Measurements from ENCODE around the gene HELZ. TPM values are rescaled to one million over a fixed set of nuclear protein-coding genes. Genes with fewer than 3 reads are reported as not detected.

Gene HELZ
- total and polyA plus RNA-seq, 2 of the 8 experiments (the other 6 are each of a cell fraction or from before 2014, with no cell fraction given): 10.0 to 48.7 TPM

DNA sequence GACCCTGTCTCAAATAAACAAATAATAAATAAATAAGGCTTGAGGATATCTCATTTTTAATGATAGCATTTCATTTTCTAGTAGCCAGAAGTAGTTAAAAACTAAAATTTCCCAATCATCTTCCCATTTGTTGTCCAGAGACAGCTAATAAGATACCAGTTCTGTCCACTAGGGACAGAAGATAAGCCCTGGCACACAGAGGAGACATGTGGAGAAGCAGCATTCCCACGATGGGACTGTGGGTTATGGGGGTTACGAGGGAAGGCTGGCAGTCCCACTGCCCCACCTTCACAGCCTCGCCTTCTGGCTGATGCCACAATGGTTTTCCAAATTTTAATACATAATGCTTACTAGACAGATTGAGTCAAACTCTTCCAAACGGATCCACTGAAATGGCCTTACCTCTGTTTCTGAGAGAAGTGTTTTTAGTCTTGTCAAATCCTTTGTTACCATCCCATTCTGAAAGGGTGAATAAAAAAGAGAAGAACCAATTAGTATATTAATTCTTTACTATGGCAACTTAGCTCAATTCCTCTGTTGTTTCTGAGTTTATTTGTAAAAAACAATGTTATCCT is 44.2 kb downstream of the HELZ start:
- no peak overlapping the region for H4K91ac ChIP-seq (replicated peaks; ENCODE audit: insufficient read length, low read length)
- H3K14ac ChIP-seq (ENCODE audit: insufficient read length): no peak overlapping the region
- H3K23ac ChIP-seq (ENCODE audit: insufficient read length): no peak overlapping the region
- H2AK5ac ChIP-seq (ENCODE audit: low read depth, low read length): no peak overlapping the region
- H3K4me2 ChIP-seq (ENCODE audit: insufficient read depth in 1 of 2, low read depth in 2 of 2, low read length in 2 of 2): no peak overlapping the region
- no peak overlapping the region for H3K27ac ChIP-seq (ENCODE audit: low read depth, low read length)
- H4K20me1 ChIP-seq (replicated peaks in 1 of 2; ENCODE audit: control insufficient read depth in 1 of 2, insufficient read depth in 2 of 2, low read length in 2 of 2): no peaks in the 10 kb centered on the region
- H2BK12ac ChIP-seq (ENCODE audit: low read depth, low read length): no peak overlapping the region
- H3K27me3 ChIP-seq (replicated peaks in 1 of 4; ENCODE audit: control insufficient read depth in 3 of 4, extremely low read depth in 1 of 4, insufficient read depth in 3 of 4, low read length in 3 of 4): no peaks in the 10 kb centered on the region
- no peak overlapping the region for H3K4ac ChIP-seq (replicated peaks; ENCODE audit: insufficient read length, low read depth, low read length)
- no peak overlapping the region for H2BK120ac ChIP-seq (replicated peaks; ENCODE audit: low read depth, low read length)
- no peaks in the 10 kb centered on the region for H3K9me3 ChIP-seq (ENCODE audit: insufficient read depth in 2 of 2, low read depth in 1 of 2, low read length in 1 of 2)
- no peak for TF ChIP-seq CBX8 (IDR thresholded peaks at IDR 0.05; ENCODE audit: borderline replicate concordance, low read depth, low read length)
- peak in 1 of 2 experiments; percentile 25; a peak in 1 of 4 replicates for TF ChIP-seq RAD21 (IDR thresholded peaks at IDR 0.05 in 1 of 2, conservative IDR thresholded peaks at IDR 0.05 in 1 of 2; ENCODE audit: low read depth in 2 of 2, low read length in 2 of 2)
- TF ChIP-seq CTCF (IDR thresholded peaks at IDR 0.05; ENCODE audit: control extremely low read depth in 1 of 3, insufficient read depth in 1 of 3, low read depth in 1 of 3, low read length in 3 of 3): peak; percentile 30 to 60 (median 44); a peak in 3 of 4 replicates
- no peak overlapping the region for H3K56ac ChIP-seq (replicated peaks; ENCODE audit: insufficient read length, low read depth, low read length)
- H3K79me1 ChIP-seq (ENCODE audit: low read depth, low read length): no peaks in the 10 kb centered on the region
- CTCF ChIA-PET (ENCODE audit: partially characterized antibody): interaction anchor here (0.5 to 4.3 kb wide), 18 partner anchors 9 to 610 kb away, joined by 3 to 45 read pairs (median 3); no protein-coding TSS in a partner anchor
- FAIRE-seq (no peak), DNase-seq (ENCODE audit: low read depth in 1 of 2, low spot score in 2 of 2) (no peak)
- no peak overlapping the region for H3K4me3 ChIP-seq (ENCODE audit: extremely low read depth in 1 of 4, insufficient read depth in 2 of 4, low read depth in 3 of 4, low read length in 4 of 4)
- no peak overlapping the region for H4K5ac ChIP-seq (ENCODE audit: insufficient read length, low read depth, low read length)
- no peak overlapping the region for H4K8ac ChIP-seq (ENCODE audit: extremely low read depth, insufficient read depth, low read length)
- H2AFZ ChIP-seq (ENCODE audit: low read length): no peak overlapping the region
- H2BK15ac ChIP-seq (ENCODE audit: low read length): no peak overlapping the region
- peaks cover 3% of the 10 kb centered on the region; the same call in 1 of the 2 replicates for H3K23me2 ChIP-seq (ENCODE audit: low read depth, low read length)
- no peaks in the 10 kb centered on the region for H3K79me2 ChIP-seq (ENCODE audit: control insufficient read depth in 1 of 2, insufficient read depth in 2 of 2, low read length in 2 of 2)
- no peak overlapping the region for H3K9ac ChIP-seq (replicated peaks in 1 of 4; ENCODE audit: extremely low read depth in 1 of 4, low read depth in 3 of 4, low read length in 3 of 4)
- H3K4me1 ChIP-seq (replicated peaks in 1 of 4; ENCODE audit: control insufficient read depth in 3 of 4, insufficient read depth in 4 of 4, low read length in 3 of 4): no peaks in the 10 kb centered on the region
- no peak overlapping the region for H3K18ac ChIP-seq (ENCODE audit: extremely low read depth, low read length)
- H2BK20ac ChIP-seq (ENCODE audit: low read length): no peak overlapping the region
- WGBS, 2 experiments (ENCODE audit: extremely low coverage in 1 of 2, insufficient coverage in 1 of 2, insufficient read length in 1 of 2, insufficient replicate concordance in 2 of 2, low coverage in 1 of 2, low lambda C conversion rate in 2 of 2, missing lambda C conversion rate in 1 of 2): 91% methylated on average over 4 of the region's 4 CpGs; no CpG with 5 or more reads in 1 of the 2 experiments
- no peak overlapping the region for H2BK5ac ChIP-seq (ENCODE audit: low read depth, low read length)
- peaks cover 2 to 24% (median 3%) of the 10 kb centered on the region in 4 experiments; a peak in 5 of 8 replicates for H3K36me3 ChIP-seq (ENCODE audit: control insufficient read depth in 2 of 4, insufficient read depth in 4 of 4, low read length in 3 of 4)
- POLR2A ChIA-PET (ENCODE audit: partially characterized antibody): no interaction called here
